SK-N-SH treated with all-trans-retinoic acid at 6 μM for 48 hours (cell line): ENCODE results near the gene KIF1A.
"Not testable (repeated sequence)": the region's sequence is repeated elsewhere in the genome, so short reads cannot be mapped to it uniquely, and the experiment has no call there.

Experiments
- CREB5 ChIP-seq: fragments of 250-450 bp; sonication (Bioruptor Pico); IDR thresholded peaks from 2 replicates; pipeline ENCODE4 v1.5.1; 2020; ENCODE audit warnings: low read depth, mild to moderate bottlenecking, moderate library complexity
- ESRRG ChIP-seq: fragments of 250-450 bp; sonication (Bioruptor Pico); IDR thresholded peaks from 2 replicates; pipeline ENCODE4 v1.6.1; 2021; ENCODE audit warnings: mild to moderate bottlenecking
- GLIS3 ChIP-seq: fragments of 250-450 bp; sonication (Bioruptor Pico); IDR thresholded peaks from 2 replicates; pipeline ENCODE4 v1.5.0; 2020; ENCODE audit warnings: mild to moderate bottlenecking, moderate library complexity
- PATZ1 ChIP-seq: fragments of 250-450 bp; sonication (Bioruptor Pico); IDR thresholded peaks from 2 replicates; pipeline ENCODE4 v1.8.0; 2020; ENCODE audit warnings: mild to moderate bottlenecking, moderate library complexity, borderline replicate concordance
- PPARA ChIP-seq: fragments of 250-450 bp; sonication (Bioruptor Pico); IDR thresholded peaks from 2 replicates; pipeline ENCODE4 v1.5.0; 2020; ENCODE audit warnings: mild to moderate bottlenecking, borderline replicate concordance
- RARB ChIP-seq: fragments of 250-450 bp; sonication (Bioruptor Pico); IDR thresholded peaks from 2 replicates; pipeline ENCODE4 v1.8.0; 2021; ENCODE audit warnings: mild to moderate bottlenecking, moderate library complexity
- SNAI2 ChIP-seq: fragments of 250-450 bp; sonication (Bioruptor Pico); IDR thresholded peaks from 2 replicates; pipeline ENCODE4 v1.5.0; 2020; ENCODE audit warnings: mild to moderate bottlenecking, moderate library complexity
- TOX ChIP-seq: fragments of 250-450 bp; sonication (Bioruptor Pico); IDR thresholded peaks from 2 replicates; pipeline ENCODE4 v1.8.0; 2021; ENCODE audit warnings: mild to moderate bottlenecking, moderate library complexity, borderline replicate concordance
- ZFP30 ChIP-seq: fragments of 450-650 bp; formaldehyde crosslinking; IDR thresholded peaks from 2 replicates; pipeline ENCODE4 v1.5.0; 2022; ENCODE audit warnings: mild to moderate bottlenecking, moderate library complexity
- ZNF8 ChIP-seq: fragments of 450-650 bp; formaldehyde crosslinking; IDR thresholded peaks from 2 replicates; pipeline ENCODE4 v1.5.0; 2020; ENCODE audit warnings: mild to moderate bottlenecking, moderate library complexity

- not testable (repeated sequence) for TF ChIP-seq RARB; PATZ1 (CRISPR knock-in tag); ZFP30 (CRISPR knock-in tag); ZNF8 (CRISPR knock-in tag); TOX (CRISPR knock-in tag); CREB5; SNAI2; PPARA; GLIS3 (CRISPR knock-in tag); ESRRG
Measured at GRCh38 chr2:240698852-240699561, 121.0 kb downstream of the KIF1A start.
